ENCODE measurements around the gene DUSP15. TPM values are rescaled to one million over a fixed set of nuclear protein-coding genes. Genes with fewer than 3 reads are reported as not detected.

DUSP15 gene
- polyA plus RNA-seq, 3 donors: not detected

GRCh38 chr20:31894980-31895675, 24.8 kb upstream of the DUSP15 start:
- no peaks in the 10 kb centered on the region for H3K36me3 Mint-ChIP-seq
- Histone ChIP-seq H4K20me1 (ENCODE audit: insufficient read depth, low read length) (no peaks in the 10 kb centered on the region), H3K9me3 (replicated peaks in 1 of 2; ENCODE audit: control insufficient read depth in 1 of 2, insufficient read depth in 1 of 2, low read length in 2 of 2) (no peaks in the 10 kb centered on the region), H3K79me2 (ENCODE audit: insufficient read depth, low read length) (no peaks in the 10 kb centered on the region), H2AFZ (ENCODE audit: insufficient read depth, low read depth, low read length, poor library complexity, severe bottlenecking) (peak overlapping the region; percentile 47), H3K27ac (ENCODE audit: low read depth in 1 of 2, low read length in 2 of 2) (peak overlapping the region; percentile 65 to 76), H3K9ac (ENCODE audit: insufficient read depth, low read length, poor library complexity, severe bottlenecking) (no peak overlapping the region), H3K27me3 (ENCODE audit: control insufficient read depth in 2 of 2, insufficient read depth in 2 of 2, low read length in 2 of 2) (no peaks in the 10 kb centered on the region), H3K4me3 (replicated peaks in 1 of 3; ENCODE audit: low read depth in 2 of 3, low read length in 3 of 3) (peak overlapping the region in 1 of 3 experiments; percentile 2), H3K36me3 (replicated peaks in 1 of 2; ENCODE audit: control insufficient read depth in 1 of 2, insufficient read depth in 2 of 2, low read length in 2 of 2) (no peaks in the 10 kb centered on the region), H3K4me2 (replicated peaks; ENCODE audit: extremely low read depth, low read length, poor library complexity, severe bottlenecking) (peak overlapping the region; percentile 4), H3K4me1 (ENCODE audit: control insufficient read depth in 1 of 2, insufficient read depth in 2 of 2, low read length in 2 of 2) (peaks cover 10 to 12% of the 10 kb centered on the region in 2 donors)
- H3K27ac Mint-ChIP-seq: peak overlapping the region; percentile 75 to 84 (median 78)
- 0% methylated on average over 4 of the region's 8 CpGs for WGBS (ENCODE audit: insufficient coverage)
- DNase-seq: peak; percentile 78 to 86 (median 85)
- peaks cover 0 to 2% (median 0%) of the 10 kb centered on the region in 7 donors for H3K9me3 Mint-ChIP-seq
- TF ChIP-seq CTCF (IDR thresholded peaks at IDR 0.05): no peak
- H3K27me3 Mint-ChIP-seq (ENCODE audit: low read depth in 3 of 3): peaks cover 0 to 1% (median under 1%) of the 10 kb centered on the region in 3 donors
- intact Hi-C loops (cut with micrococcal nuclease): no loop called here
- H3K4me1 Mint-ChIP-seq: peaks cover 9% of the 10 kb centered on the region
- H3K4me3 Mint-ChIP-seq: peak overlapping the region in 1 of 2 donors; percentile 24

- intact Hi-C loops (cut with micrococcal nuclease): no loop called here
- Histone ChIP-seq H3K36me3 (replicated peaks in 1 of 2; ENCODE audit: control insufficient read depth in 1 of 2, insufficient read depth in 2 of 2, low read length in 2 of 2) (no peaks in the 10 kb centered on the region), H4K20me1 (ENCODE audit: insufficient read depth, low read length) (no peaks in the 10 kb centered on the region), H3K4me1 (ENCODE audit: control insufficient read depth in 1 of 2, insufficient read depth in 2 of 2, low read length in 2 of 2) (peaks cover 10% of the 10 kb centered on the region in 2 donors), H3K27me3 (ENCODE audit: control insufficient read depth in 2 of 2, insufficient read depth in 2 of 2, low read length in 2 of 2) (no peaks in the 10 kb centered on the region), H3K9ac (ENCODE audit: insufficient read depth, low read length, poor library complexity, severe bottlenecking) (no peak overlapping the region), H3K9me3 (replicated peaks in 1 of 2; ENCODE audit: control insufficient read depth in 1 of 2, insufficient read depth in 1 of 2, low read length in 2 of 2) (no peaks in the 10 kb centered on the region), H3K4me2 (replicated peaks; ENCODE audit: extremely low read depth, low read length, poor library complexity, severe bottlenecking) (no peak overlapping the region), H3K79me2 (ENCODE audit: insufficient read depth, low read length) (no peaks in the 10 kb centered on the region), H3K4me3 (replicated peaks in 1 of 3; ENCODE audit: low read depth in 2 of 3, low read length in 3 of 3) (no peak overlapping the region), H2AFZ (ENCODE audit: insufficient read depth, low read depth, low read length, poor library complexity, severe bottlenecking) (no peak overlapping the region), H3K27ac (ENCODE audit: low read depth in 1 of 2, low read length in 2 of 2) (no peak overlapping the region)
- H3K9me3 Mint-ChIP-seq: peaks cover 0 to 4% (median 0%) of the 10 kb centered on the region in 7 donors
- peaks cover 2 to 7% (median 6%) of the 10 kb centered on the region in 3 donors for H3K27me3 Mint-ChIP-seq (ENCODE audit: low read depth in 3 of 3)
- no peak for TF ChIP-seq CTCF (IDR thresholded peaks at IDR 0.05)
- WGBS (ENCODE audit: insufficient coverage): 85% methylated on average over 5 of the region's 8 CpGs
- no peak for DNase-seq
- H3K36me3 Mint-ChIP-seq: no peaks in the 10 kb centered on the region
- no peak overlapping the region for H3K4me3 Mint-ChIP-seq
- peaks cover 9% of the 10 kb centered on the region for H3K4me1 Mint-ChIP-seq
- no peak overlapping the region for H3K27ac Mint-ChIP-seq
These were observed 20.3 kb upstream of the DUSP15 start for GRCh38 chr20:31890646-31891045.

Measured in CD14-positive monocyte (primary cell).